Activated CD8-positive, alpha-beta T cell treated with anti-CD3 and anti-CD28 coated beads, Interleukin-2, amount 10 ng/mL, durations not matched to agents 7 days and 5 days (primary cell): ENCODE data around the gene MOG. TPM values are rescaled to one million over a fixed set of nuclear protein-coding genes. Genes with fewer than 3 reads are reported as not detected.

Experiments
- ATAC-seq: fragments of 150-1000 bp; cut with Tn5 transposase; one replicate; pipeline ENCODE4 v1.10.0; 2021; ENCODE audit warnings: moderate library complexity
- CTCF ChIA-PET: fragments of 350-600 bp; sonication (Branson Sonifier 250); formaldehyde crosslinking; loops from one replicate; lab custom pipeline; 2021; ENCODE audit warnings: antibody characterized with exemption; lab: Charles Lee
- POLR2A ChIA-PET: fragments of 350-600 bp; sonication (Branson Sonifier 250); formaldehyde crosslinking; loops from one replicate; lab custom pipeline; 2021; ENCODE audit warnings: antibody characterized with exemption; lab: Charles Lee
- DNase-seq: peaks from one replicate; pipeline ENCODE4 v3.0.0-alpha.2; 2020
- H3K27ac Mint-ChIP-seq: one replicate; pipeline ENCODE4 v1.8.0; 2021; ENCODE audit warnings: mild to moderate bottlenecking, mixed read lengths
- H3K27me3 Mint-ChIP-seq: one replicate; pipeline ENCODE4 v1.8.0; 2021; ENCODE audit warnings: low read depth, mixed read lengths
- H3K36me3 Mint-ChIP-seq: one replicate; pipeline ENCODE4 v1.8.0; 2021; ENCODE audit warnings: low read depth, mixed read lengths
- H3K4me1 Mint-ChIP-seq: one replicate; pipeline ENCODE4 v1.8.0; 2021; ENCODE audit warnings: low read depth, mixed read lengths
- H3K4me3 Mint-ChIP-seq: one replicate; pipeline ENCODE4 v1.8.0; 2021; ENCODE audit warnings: mild to moderate bottlenecking, mixed read lengths
- H3K9me3 Mint-ChIP-seq: one replicate; pipeline ENCODE4 v1.8.0; 2022; ENCODE audit warnings: mixed read lengths; ENCODE audit not compliant: insufficient read depth
- total RNA-seq, 2 experiments: library from RNA; stranded (reverse); gene quantifications; one replicate each; pipeline ENCODE4 v1.2.3, GENCODE V29; 2021

The MOG gene
- total RNA-seq, 2 experiments from 2014 or later: not detected

GRCh38 chr6:29709188-29709587 is 52.3 kb downstream of the MOG start:
- Mint-ChIP-seq H3K27me3 (no peaks in the 10 kb centered on the region), H3K9me3 (no peaks in the 10 kb centered on the region), H3K4me3 (peak overlapping the region; percentile 75), H3K27ac (peak overlapping the region; percentile 90), H3K4me1 (peaks cover 76% of the 10 kb centered on the region), H3K36me3 (peaks cover 2% of the 10 kb centered on the region)
- ATAC-seq (peak; percentile 25), DNase-seq (no peak)
- ChIA-PET CTCF (interaction anchor here (0.7 to 4.8 kb wide), 17 partner anchors 10 to 254 kb away, joined by 3 to 27 read pairs (median 7); no protein-coding TSS in a partner anchor), POLR2A (interaction anchor here (0.8 to 1.8 kb wide), 3 partner anchors 19 to 59 kb away, joined by 3 to 5 read pairs (median 4); no protein-coding TSS in a partner anchor)

- Mint-ChIP-seq H3K4me3 (no peak overlapping the region), H3K4me1 (peaks cover 78% of the 10 kb centered on the region), H3K9me3 (no peaks in the 10 kb centered on the region), H3K36me3 (peaks cover 2% of the 10 kb centered on the region), H3K27ac (peak overlapping the region; percentile 73), H3K27me3 (no peaks in the 10 kb centered on the region)
- DNase-seq: no peak
- ChIA-PET POLR2A (interaction anchor here (0.6 to 0.7 kb wide), 2 partner anchors 12 to 50 kb away, joined by 3 read pairs; no protein-coding TSS in a partner anchor), CTCF (interaction anchor here (1.2 to 4.8 kb wide), 4 partner anchors 28 to 124 kb away, joined by 4 to 27 read pairs (median 12); no protein-coding TSS in a partner anchor)
- no peak for ATAC-seq
These were observed 53.5 kb downstream of the MOG start for GRCh38 chr6:29710281-29710941.

- H3K27me3 Mint-ChIP-seq: no peaks in the 10 kb centered on the region
- no peak for ATAC-seq
- H3K27ac Mint-ChIP-seq: no peak overlapping the region
- ChIA-PET POLR2A (interaction anchor here (0.6 kb wide), 1 partner anchor 42 kb away, joined by 4 read pairs; no protein-coding TSS in a partner anchor), CTCF (interaction anchor here (1.2 to 2.8 kb wide), 2 partner anchors 12 to 100 kb away, joined by 3 to 16 read pairs; no protein-coding TSS in a partner anchor)
- DNase-seq: no peak
- H3K4me3 Mint-ChIP-seq: no peak overlapping the region
- no peaks in the 10 kb centered on the region for H3K9me3 Mint-ChIP-seq
- H3K4me1 Mint-ChIP-seq: peaks cover 36% of the 10 kb centered on the region
- H3K36me3 Mint-ChIP-seq: peaks cover 22% of the 10 kb centered on the region
These were observed 64.0 kb downstream of the MOG start for GRCh38 chr6:29720863-29721262.

Other genes starting within 250 kb of the MOG start
- not detected for gene OR12D1, start 242.2 kb upstream of the MOG start, total RNA-seq
- gene OR10C1, start 217.8 kb upstream of the MOG start, total RNA-seq: not detected
- not detected for gene OR11A1, start 200.0 kb upstream of the MOG start, total RNA-seq
- not detected for gene OR2H1, start 199.9 kb upstream of the MOG start, total RNA-seq
- gene MAS1L, start 169.1 kb upstream of the MOG start, total RNA-seq: not detected
- not detected for gene UBD, start 97.4 kb upstream of the MOG start, total RNA-seq
- not detected for gene OR2H2, start 72.0 kb upstream of the MOG start, total RNA-seq
- 1 to 10 TPM; 3.2 to 3.7 TPM for gene GABBR1, start 23.9 kb upstream of the MOG start, total RNA-seq
- not detected for gene ZFP57, start 24.1 kb downstream of the MOG start, total RNA-seq
- gene HLA-F, start 66.3 kb downstream of the MOG start, total RNA-seq: 100 to 1,000 TPM; 170 to 181 TPM
- 1 to 10 TPM; 2.9 to 4.6 TPM for gene HLA-G, start 170.7 kb downstream of the MOG start, total RNA-seq